H1 (cell line): Measurements from ENCODE around the gene TENT5A. TPM values are rescaled to one million over a fixed set of nuclear protein-coding genes. Genes with fewer than 3 reads are reported as not detected.

Experiments used
- CTCF ChIA-PET: fragments of 300-600 bp; sonication (Branson Sonifier 250); formaldehyde crosslinking; loops from one replicate; lab custom pipeline; 2021; ENCODE audit not compliant: partially characterized antibody; lab: Charles Lee
- POLR2A ChIA-PET: fragments of 300-600 bp; sonication (Branson Sonifier 250); formaldehyde crosslinking; loops from one replicate; lab custom pipeline; 2021; ENCODE audit warnings: inconsistent platforms; ENCODE audit not compliant: partially characterized antibody; lab: Charles Lee
- DNase-seq, 2 experiments: peaks; one replicate each; pipeline versions ENCODE4 v3.0.0 to v3.0.0-alpha.2; 2010 to 2022; ENCODE audit warnings: low spot score in 2 of 2, low read depth in 1 of 2, mixed read lengths in 1 of 2
- FAIRE-seq: peaks from 2 replicates; lab custom pipeline; 2011; peaks lifted over from hg19 to GRCh38; lab: Jason Lieb, UNC
- H2AFZ ChIP-seq: 2 replicates; pipeline ENCODE4 v1.8.1; 2012; ENCODE audit warnings: low read length, inconsistent platforms
- H2AK5ac ChIP-seq: 2 replicates; pipeline ENCODE4 v1.6.1; 2013; ENCODE audit warnings: low read depth, low read length
- H2BK120ac ChIP-seq: replicated peaks from 2 replicates; pipeline ENCODE3; 2013; ENCODE audit warnings: low read depth, low read length, inconsistent platforms
- H2BK12ac ChIP-seq: 2 replicates; pipeline ENCODE4 v1.6.1; 2013; ENCODE audit warnings: low read depth, low read length
- H2BK15ac ChIP-seq: 2 replicates; pipeline ENCODE4 v1.6.1; 2013; ENCODE audit warnings: low read length
- H2BK20ac ChIP-seq: 2 replicates; pipeline ENCODE4 v1.6.1; 2013; ENCODE audit warnings: low read length
- H2BK5ac ChIP-seq: 2 replicates; pipeline ENCODE4 v1.6.1; 2013; ENCODE audit warnings: low read depth, low read length
- H3K14ac ChIP-seq: 2 replicates; pipeline ENCODE4 v1.6.1; 2013; ENCODE audit warnings: inconsistent platforms; ENCODE audit not compliant: insufficient read length
- H3K18ac ChIP-seq: 2 replicates; pipeline ENCODE4 v1.6.1; 2013; ENCODE audit warnings: low read length; ENCODE audit errors: extremely low read depth
- H3K23ac ChIP-seq: 2 replicates; pipeline ENCODE4 v1.6.1; 2013; ENCODE audit warnings: inconsistent platforms; ENCODE audit not compliant: insufficient read length
- H3K23me2 ChIP-seq: 2 replicates; pipeline ENCODE4 v1.6.1; 2013; ENCODE audit warnings: low read depth, low read length
- H3K27ac ChIP-seq: 2 replicates; pipeline ENCODE4 v1.6.1; 2011; ENCODE audit warnings: low read depth, low read length, inconsistent platforms
- H3K27me3 ChIP-seq, 4 experiments: replicated peaks in 1 of 4; 1 replicate in 1 of 4; 2 replicates in 3 of 4; pipeline versions ENCODE4 v1.6.1 to v1.8.1; 2011 to 2013; ENCODE audit warnings: low read length in 3 of 4, mild to moderate bottlenecking in 3 of 4, inconsistent platforms in 2 of 4, mixed read lengths in 2 of 4, moderate library complexity in 1 of 4; ENCODE audit not compliant: control insufficient read depth in 3 of 4, insufficient read depth in 3 of 4; ENCODE audit errors: extremely low read depth in 1 of 4
- H3K36me3 ChIP-seq, 4 experiments: 2 replicates each; pipeline versions ENCODE4 v1.6.1 to v1.8.1; 2011 to 2013; ENCODE audit warnings: mild to moderate bottlenecking in 4 of 4, low read length in 3 of 4, moderate library complexity in 2 of 4, control low read depth in 1 of 4, inconsistent platforms in 1 of 4; ENCODE audit not compliant: insufficient read depth in 4 of 4, control insufficient read depth in 2 of 4
- H3K4ac ChIP-seq: replicated peaks from 2 replicates; pipeline ENCODE3; 2013; ENCODE audit warnings: low read length, low read depth, mixed read lengths, inconsistent platforms; ENCODE audit not compliant: insufficient read length
- H3K4me1 ChIP-seq, 4 experiments: replicated peaks in 1 of 4; 1 replicate in 1 of 4; 2 replicates in 3 of 4; pipeline versions ENCODE4 v1.6.1 to v1.8.1; 2011 to 2013; ENCODE audit warnings: low read length in 3 of 4, inconsistent platforms in 2 of 4, mixed read lengths in 1 of 4; ENCODE audit not compliant: insufficient read depth in 4 of 4, control insufficient read depth in 3 of 4
- H3K4me2 ChIP-seq, 2 experiments: 2 replicates each; pipeline versions ENCODE4 v1.6.1 to v1.8.1; 2011 to 2013; ENCODE audit warnings: low read depth in 2 of 2, low read length in 2 of 2, control low read depth in 1 of 2, inconsistent platforms in 1 of 2, mild to moderate bottlenecking in 1 of 2; ENCODE audit not compliant: insufficient read depth in 1 of 2
- H3K4me3 ChIP-seq, 4 experiments: fragments of 200-600, 300-600 bp in 1 of 4; sonication (generic), shearing (Covaris generic), sonication (Bioruptor Twin) in 1 of 4; 2 replicates each; pipeline versions ENCODE4 v1.5.1 to v1.8.1; 2011 to 2016; ENCODE audit warnings: low read length in 4 of 4, low read depth in 3 of 4, control low read depth in 2 of 4, inconsistent platforms in 2 of 4, mild to moderate bottlenecking in 2 of 4, mixed read lengths in 1 of 4, moderate library complexity in 1 of 4; ENCODE audit not compliant: insufficient read depth in 2 of 4; ENCODE audit errors: extremely low read depth in 1 of 4
- H3K56ac ChIP-seq: replicated peaks from 2 replicates; pipeline ENCODE3; 2013; ENCODE audit warnings: low read depth, mild to moderate bottlenecking, mixed read lengths, low read length, inconsistent platforms; ENCODE audit not compliant: insufficient read length
- H3K79me1 ChIP-seq: 2 replicates; pipeline ENCODE4 v1.6.1; 2013; ENCODE audit warnings: low read depth, low read length, control low read depth
- H3K79me2 ChIP-seq, 2 experiments: 2 replicates each; pipeline versions ENCODE4 v1.6.1 to v1.8.1; 2012 to 2013; ENCODE audit warnings: low read length in 2 of 2, mild to moderate bottlenecking in 2 of 2, inconsistent platforms in 1 of 2; ENCODE audit not compliant: insufficient read depth in 2 of 2, control insufficient read depth in 1 of 2
- H3K9ac ChIP-seq, 4 experiments: replicated peaks in 1 of 4; 1 replicate in 1 of 4; 2 replicates in 3 of 4; pipeline versions ENCODE4 v1.6.1 to v1.8.1; 2011 to 2013; ENCODE audit warnings: low read depth in 3 of 4, low read length in 3 of 4, control low read depth in 2 of 4, mild to moderate bottlenecking in 2 of 4, moderate library complexity in 2 of 4, inconsistent platforms in 1 of 4; ENCODE audit errors: extremely low read depth in 1 of 4
- H3K9me3 ChIP-seq, 2 experiments: 2 replicates each; pipeline versions ENCODE4 v1.6.1 to v1.8.1; 2012 to 2013; ENCODE audit warnings: mild to moderate bottlenecking in 2 of 2, moderate library complexity in 2 of 2, control low read depth in 1 of 2, inconsistent platforms in 1 of 2, low read depth in 1 of 2, low read length in 1 of 2, mixed read lengths in 1 of 2; ENCODE audit not compliant: insufficient read depth in 2 of 2
- H4K20me1 ChIP-seq, 2 experiments: replicated peaks in 1 of 2; 2 replicates each; pipeline versions ENCODE3 to v1.8.1; 2011 to 2013; ENCODE audit warnings: inconsistent platforms in 2 of 2, low read length in 2 of 2, mild to moderate bottlenecking in 1 of 2; ENCODE audit not compliant: insufficient read depth in 2 of 2, control insufficient read depth in 1 of 2
- H4K5ac ChIP-seq: 2 replicates; pipeline ENCODE4 v1.6.1; 2013; ENCODE audit warnings: low read length, low read depth, mixed read lengths, inconsistent platforms; ENCODE audit not compliant: insufficient read length
- H4K8ac ChIP-seq: 2 replicates; pipeline ENCODE4 v1.8.0; 2013; ENCODE audit warnings: mild to moderate bottlenecking, moderate library complexity, low read length, inconsistent platforms; ENCODE audit not compliant: insufficient read depth; ENCODE audit errors: extremely low read depth
- H4K91ac ChIP-seq: replicated peaks from 2 replicates; pipeline ENCODE3; 2013; ENCODE audit warnings: low read length, mixed read lengths, inconsistent platforms; ENCODE audit not compliant: insufficient read length
- EZH2 ChIP-seq: fragments of 200-600 bp; sonication (generic); IDR thresholded peaks from 2 replicates; pipeline ENCODE4 v1.7.1; 2012; ENCODE audit warnings: low read depth, mild to moderate bottlenecking, moderate library complexity, low read length, inconsistent platforms; ENCODE audit not compliant: severe bottlenecking
- RNF2 ChIP-seq: fragments of 200-900, 300-1000 bp; sonication (generic); IDR thresholded peaks from 2 replicates; pipeline ENCODE4 v1.7.1; 2016; ENCODE audit warnings: borderline replicate concordance, low read depth, mild to moderate bottlenecking, antibody characterized with exemption, low read length; ENCODE audit not compliant: poor library complexity, severe bottlenecking; ENCODE audit errors: missing control alignments
- SAP30 ChIP-seq: fragments of 300-600 bp; sonication (generic); IDR thresholded peaks from 2 replicates; pipeline ENCODE4 v1.7.1; 2012; ENCODE audit warnings: low read length, moderate library complexity, mild to moderate bottlenecking, inconsistent platforms; ENCODE audit not compliant: insufficient read depth, insufficient replicate concordance
- ZNF274 ChIP-seq: IDR thresholded peaks from 2 replicates; pipeline ENCODE4 v1.7.0; 2012; ENCODE audit warnings: low read length, borderline replicate concordance; ENCODE audit errors: extremely low read depth
- WGBS, 2 experiments: shearing (Covaris generic) in 1 of 2; methylation state at CpG; one replicate each; pipeline versions ENCODE4 v1.1.6 to v1.1.7; 2013 to 2015; ENCODE audit warnings: low lambda C conversion rate in 2 of 2, mixed read lengths in 2 of 2, inconsistent platforms in 1 of 2, low coverage in 1 of 2, missing lambda C conversion rate in 1 of 2; ENCODE audit not compliant: insufficient replicate concordance in 2 of 2, insufficient coverage in 1 of 2, insufficient read length in 1 of 2; ENCODE audit errors: extremely low coverage in 1 of 2, missing lambda C conversion rate in 1 of 2; 5-methylcytosine and 5-hydroxymethylcytosine counted together
- polyA plus RNA-seq, 7 experiments: library from polyadenylated mRNA; depleted of rRNA in 3 of 7; stranded (reverse) in 5 of 7; unstranded in 2 of 7; fragments of >200 nt in 5 of 7; fragments of 200-250 nt in 2 of 7; gene quantifications; 1 replicate in 5 of 7; 2 replicates in 1 of 7; 4 replicates in 1 of 7; pipeline versions ENCODE4 v1.2.1 to v1.2.3, GENCODE V29; 2011 to 2013; ENCODE audit warnings: missing spikeins in 2 of 7, mixed read lengths in 2 of 7
- total RNA-seq: library from RNA; stranded (reverse); fragmentation: NEBNext Ultra II Directional; extraction: Animal tissue kit (Norgen Biotek cat#: 25700); gene quantifications from 2 replicates; pipeline ENCODE4 v1.2.1, GENCODE V29; 2021

Gene TENT5A
- total and polyA plus RNA-seq, 2 of the 8 experiments (the other 6 are each of a cell fraction or from before 2014, with no cell fraction given), result 0.91 to 2.9 TPM

- no peaks in the 10 kb centered on the region for H3K27me3 ChIP-seq
- no peak overlapping the region for H2BK20ac ChIP-seq
- H3K9ac ChIP-seq, result no peak overlapping the region
- no peak overlapping the region for H2BK12ac ChIP-seq
- no peak overlapping the region for H3K27ac ChIP-seq
- H3K4me2 ChIP-seq, result no peak overlapping the region
- H4K8ac ChIP-seq, result no peak overlapping the region
- no peak overlapping the region for H4K5ac ChIP-seq
- H3K14ac ChIP-seq, result no peak overlapping the region
- ChIA-PET CTCF (interaction anchor here (1.0 kb wide), 1 partner anchor 13 kb away, joined by 3 read pairs; no protein-coding TSS in a partner anchor), POLR2A (no interaction called here)
- H2AFZ ChIP-seq, result no peak overlapping the region
- H3K79me2 ChIP-seq, result no peaks in the 10 kb centered on the region
- no peak for DNase-seq
- no peak overlapping the region for H3K23ac ChIP-seq
- no peak overlapping the region for H3K4ac ChIP-seq
- no peak overlapping the region for H3K18ac ChIP-seq
- no peak for FAIRE-seq
- no peak overlapping the region for H2AK5ac ChIP-seq
- H3K4me3 ChIP-seq, result no peak overlapping the region
- H3K23me2 ChIP-seq, result no peaks in the 10 kb centered on the region; the same call in 1 of the 2 replicates
- H3K56ac ChIP-seq, result no peak overlapping the region
- no peak overlapping the region for H2BK15ac ChIP-seq
- no peak overlapping the region for H4K91ac ChIP-seq
- H2BK5ac ChIP-seq, result no peak overlapping the region
- H3K79me1 ChIP-seq, result no peaks in the 10 kb centered on the region
- no peaks in the 10 kb centered on the region for H3K9me3 ChIP-seq
- H3K4me1 ChIP-seq, result peaks cover 0 to 5% (median 3%) of the 10 kb centered on the region in 4 experiments; a peak in 2 of 7 replicates
- 83% methylated on average over 4 of the region's 4 CpGs; no CpG with 5 or more reads in 1 of the 2 experiments for WGBS, 2 experiments
- no peaks in the 10 kb centered on the region for H4K20me1 ChIP-seq
- H3K36me3 ChIP-seq, result no peaks in the 10 kb centered on the region
- H2BK120ac ChIP-seq, result no peak overlapping the region
- TF ChIP-seq ZNF274 (no peak), RNF2 (no peak), SAP30 (no peak), EZH2 (no peak)
Observed at GRCh38 chr6:81767163-81767891, 14.8 kb upstream of the TENT5A start.
